NCI-H146 treated with DMSO at 0.1 percent for 48 hours (cell line): ENCODE measurements around the gene SIGLEC7.
A peak's percentile ranks its signal among the peaks of the same experiment; 100 is the strongest.

ENCODE experiments used
- DNase-seq: peaks from one replicate; lab custom pipeline; 2025; ENCODE audit not compliant: unreplicated experiment; lab: John Stamatoyannopoulos, UW

The SIGLEC7 gene

DNA sequence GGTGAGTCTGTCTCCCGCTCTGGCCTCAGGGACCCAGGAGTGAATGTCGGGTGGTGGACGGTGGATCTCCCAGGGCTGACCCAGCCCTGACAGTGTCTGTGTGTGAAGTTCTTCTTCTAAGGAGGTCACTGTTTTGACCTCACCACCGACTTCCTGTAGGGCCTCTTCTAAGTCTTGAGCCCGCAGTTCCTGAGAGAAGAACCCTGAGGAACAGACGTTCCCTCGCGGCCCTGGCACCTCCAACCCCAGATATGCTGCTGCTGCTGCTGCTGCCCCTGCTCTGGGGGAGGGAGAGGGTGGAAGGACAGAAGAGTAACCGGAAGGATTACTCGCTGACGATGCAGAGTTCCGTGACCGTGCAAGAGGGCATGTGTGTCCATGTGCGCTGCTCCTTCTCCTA is at the start of gene SIGLEC7:
SIGLEC7 (plus strand) TSS at position 183 of the 400 bp plus-strand sequence; CDS start at position 252, 69 bp downstream.
- DNase-seq = no peak

DNA sequence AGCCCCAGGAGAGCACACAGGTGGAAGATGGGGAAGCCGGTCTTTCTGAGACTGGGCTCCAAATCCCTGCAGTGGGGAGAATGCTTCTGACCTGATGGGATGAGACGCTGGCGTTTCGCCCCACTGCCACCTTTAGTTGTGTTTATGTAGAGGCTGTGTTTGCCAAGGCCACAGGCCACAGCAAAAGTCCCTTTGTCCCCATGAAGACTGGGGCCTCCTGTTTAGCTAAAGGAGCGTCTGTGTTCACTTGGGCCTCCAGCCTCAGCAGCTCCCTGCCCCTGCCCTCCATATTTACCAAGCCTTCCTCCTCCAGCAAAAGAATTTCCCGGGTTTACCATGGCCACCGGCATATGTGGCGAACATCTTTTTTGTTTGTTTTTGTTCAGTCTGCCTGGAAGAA is 49.0 kb upstream of the SIGLEC7 start:
- no peak for DNase-seq

DNA sequence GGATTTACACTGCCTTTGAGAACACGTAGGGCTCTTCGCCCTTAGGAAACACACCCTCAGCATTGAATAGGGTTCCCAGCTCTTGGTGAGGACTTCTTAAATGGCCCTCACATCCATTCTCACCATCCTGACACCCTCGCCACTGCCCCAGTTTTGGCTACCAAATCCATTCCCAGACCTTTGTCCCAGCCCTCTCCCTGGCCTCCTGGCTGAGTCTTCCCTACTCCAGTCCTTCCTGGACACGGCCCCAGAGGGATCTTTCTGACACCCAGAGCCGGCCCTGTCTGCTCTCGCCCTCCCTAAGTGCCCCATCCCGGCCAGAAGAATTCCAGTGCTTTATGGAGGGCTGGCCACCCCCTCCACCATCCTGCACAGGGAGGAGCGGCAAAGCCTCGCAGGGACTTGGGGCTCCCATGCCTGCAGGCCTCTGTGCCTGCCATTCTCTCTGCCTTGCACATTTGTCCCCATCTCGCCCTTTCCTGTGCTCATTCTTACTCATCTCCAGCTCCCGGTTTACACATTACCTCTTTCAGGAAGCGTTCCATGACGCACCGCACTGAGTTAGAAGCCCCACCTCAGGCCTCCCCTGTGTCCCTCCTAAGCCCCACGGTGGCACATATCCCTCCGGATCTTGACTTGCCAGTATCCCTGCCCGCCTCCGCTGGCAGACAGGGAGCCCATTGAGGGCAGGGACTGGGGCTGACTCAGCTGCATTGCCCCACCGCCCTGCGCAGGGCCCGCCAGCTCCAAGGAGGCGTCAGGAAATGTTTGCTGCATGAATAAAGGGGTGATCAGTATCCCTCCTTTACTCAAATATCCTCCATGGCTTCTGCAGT is 48.4 kb upstream of the SIGLEC7 start:
- DNase-seq = no peak

DNA sequence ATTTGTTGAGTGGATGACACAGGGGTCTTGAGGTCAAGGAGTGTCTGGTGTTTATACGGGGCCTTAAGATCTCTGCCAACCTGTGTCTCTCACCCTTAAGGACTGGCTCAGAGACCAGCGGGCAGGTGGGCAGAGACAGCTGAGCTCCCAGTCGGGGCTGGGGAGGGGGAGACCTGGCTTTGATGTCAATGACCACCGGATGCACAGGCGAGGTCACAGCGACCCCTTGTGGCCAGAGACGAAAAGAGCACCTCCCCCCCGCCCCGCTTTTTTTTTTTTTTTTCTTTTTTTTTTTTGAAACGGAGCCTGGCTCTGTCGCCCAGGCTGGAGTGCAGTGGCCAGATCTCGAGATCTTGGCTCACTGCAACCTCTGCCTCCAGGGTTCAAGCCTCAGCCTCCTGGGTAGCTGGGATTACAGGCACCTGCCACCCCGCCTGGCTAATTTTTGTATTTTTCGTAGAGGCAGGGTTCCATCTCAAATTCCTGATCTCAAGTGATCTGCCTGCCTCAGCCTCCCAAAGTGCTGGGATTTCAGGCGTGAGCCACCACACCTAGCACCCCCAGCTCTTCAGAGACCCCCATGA is 47.3 kb upstream of the SIGLEC7 start:
- no peak for DNase-seq

DNA sequence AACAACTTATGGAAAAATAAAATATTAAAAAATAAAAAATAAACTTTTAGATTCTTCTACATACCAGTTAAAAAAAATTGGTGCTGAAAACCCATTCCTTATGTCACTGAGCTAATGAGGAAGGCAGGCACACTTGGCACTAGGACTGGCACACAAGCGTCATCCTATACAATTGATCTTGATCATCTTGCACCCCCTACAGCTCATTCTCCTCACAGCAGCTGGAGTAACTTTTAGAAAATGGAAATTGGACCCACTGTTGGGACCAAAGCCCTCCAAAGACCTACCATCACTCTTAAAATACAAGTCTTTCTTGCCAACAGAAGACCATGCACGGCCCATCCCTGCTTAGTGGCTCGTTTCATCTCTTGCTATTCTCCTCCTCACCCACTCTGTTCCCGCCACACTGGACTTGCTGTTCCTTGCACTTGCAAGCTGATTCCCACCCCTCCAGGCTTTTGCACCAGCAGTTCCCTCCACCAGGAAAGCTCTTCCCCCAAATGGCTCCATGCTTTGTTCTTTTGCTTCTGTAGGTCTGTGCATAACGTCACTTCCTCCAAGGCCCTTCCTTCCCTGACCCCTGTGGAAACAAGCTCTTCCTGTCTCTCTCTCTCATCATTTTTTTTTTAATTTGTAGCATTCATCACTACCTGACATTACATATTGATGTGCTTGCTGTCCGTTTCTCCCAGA is 45.5 kb upstream of the SIGLEC7 start:
- DNase-seq = no peak

DNA sequence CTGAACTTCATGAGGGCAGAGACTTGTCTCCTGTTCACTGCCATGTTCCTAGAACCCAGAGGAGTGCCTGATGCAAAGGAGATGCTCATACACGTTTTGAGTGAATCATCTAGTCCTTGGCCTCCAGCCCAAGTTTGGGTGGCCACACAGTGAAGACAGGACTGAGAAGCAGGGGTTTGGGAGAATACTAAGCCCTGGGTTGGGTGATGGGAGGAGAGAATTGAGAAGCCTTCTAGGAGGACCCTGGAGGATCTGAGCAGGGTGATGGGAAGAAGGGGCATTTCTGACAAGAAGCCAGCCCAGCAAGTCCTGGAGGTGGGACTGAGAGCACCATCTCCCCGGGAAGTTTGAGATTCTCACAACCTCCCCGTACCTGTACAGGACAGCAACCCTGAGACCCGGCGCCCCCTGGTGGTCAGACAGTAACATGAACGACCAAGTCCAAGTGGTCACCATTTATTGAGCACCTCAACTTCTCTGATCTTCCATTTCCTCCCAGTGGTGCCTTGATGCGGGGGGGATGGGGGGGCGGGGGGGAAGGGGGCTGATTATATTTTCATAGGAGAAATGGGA is 44.8 kb upstream of the SIGLEC7 start:
- DNase-seq = peak; percentile 14

GRCh38 chr19:51097796-51098195 is 44.3 kb upstream of the SIGLEC7 start:
- DNase-seq = no peak

- DNase-seq = no peak
These were observed 43.6 kb upstream of the SIGLEC7 start for GRCh38 chr19:51098365-51099046.

DNA sequence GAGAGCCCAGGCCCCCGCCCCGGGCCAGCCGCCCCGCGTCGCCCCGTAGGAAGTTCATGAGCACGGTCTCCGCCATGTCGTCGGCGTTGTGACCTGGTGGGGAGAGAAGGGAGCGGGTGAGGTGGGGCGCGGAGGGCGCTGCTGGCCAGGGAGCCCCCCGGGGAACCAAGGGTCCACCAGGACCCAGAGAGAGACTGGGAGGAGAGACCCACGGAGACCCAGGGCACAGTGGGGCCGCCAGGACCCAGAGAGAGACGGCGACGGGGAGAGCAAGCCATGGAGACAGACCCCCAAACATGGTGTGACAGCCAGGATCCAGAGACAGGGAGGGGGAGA is 43.1 kb upstream of the SIGLEC7 start:
- no peak for DNase-seq

GRCh38 chr19:51100601-51101000 is 41.5 kb upstream of the SIGLEC7 start:
- no peak for DNase-seq

GRCh38 chr19:51101171-51101865 is 40.8 kb upstream of the SIGLEC7 start:
- DNase-seq = no peak

DNA sequence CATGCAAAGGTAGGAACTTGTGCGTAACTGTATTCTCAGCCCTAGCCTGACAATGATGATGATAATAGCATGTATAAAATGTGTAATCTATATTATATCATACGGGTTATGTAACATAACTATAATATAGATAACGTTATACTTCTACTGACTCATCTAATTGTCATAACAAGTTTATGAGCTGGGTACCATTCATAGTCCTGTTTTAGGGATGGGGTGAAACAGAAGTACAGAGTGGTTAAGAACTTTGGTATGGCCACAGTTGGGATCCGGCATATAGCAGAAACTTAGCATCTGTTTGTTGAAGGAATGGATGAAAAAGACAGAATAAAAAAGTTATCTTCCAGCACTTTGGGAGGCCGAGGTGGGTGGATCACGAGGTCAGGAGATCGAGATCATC is 39.1 kb upstream of the SIGLEC7 start:
- DNase-seq = no peak

DNA sequence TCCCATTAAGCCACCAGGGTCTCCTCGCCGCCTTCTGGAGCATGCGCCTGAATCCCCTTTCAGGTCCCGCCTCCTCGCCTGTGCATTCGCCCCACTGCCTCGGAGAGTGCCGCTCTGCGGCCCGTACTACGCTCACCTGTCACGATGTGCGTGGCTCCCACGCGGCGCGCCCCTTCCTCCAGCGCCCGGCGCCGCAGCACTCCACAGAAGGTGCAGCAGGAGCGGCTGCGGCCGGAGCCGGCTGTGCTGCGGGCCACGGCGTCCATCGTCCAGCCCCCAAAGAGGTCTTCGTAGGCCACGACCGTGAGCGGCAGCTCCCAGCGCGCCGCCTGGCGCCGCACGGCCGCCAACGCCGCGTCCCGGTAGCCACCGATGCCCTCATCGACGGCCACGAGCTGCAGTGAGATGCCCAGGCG is 38.2 kb upstream of the SIGLEC7 start:
- no peak for DNase-seq

DNA sequence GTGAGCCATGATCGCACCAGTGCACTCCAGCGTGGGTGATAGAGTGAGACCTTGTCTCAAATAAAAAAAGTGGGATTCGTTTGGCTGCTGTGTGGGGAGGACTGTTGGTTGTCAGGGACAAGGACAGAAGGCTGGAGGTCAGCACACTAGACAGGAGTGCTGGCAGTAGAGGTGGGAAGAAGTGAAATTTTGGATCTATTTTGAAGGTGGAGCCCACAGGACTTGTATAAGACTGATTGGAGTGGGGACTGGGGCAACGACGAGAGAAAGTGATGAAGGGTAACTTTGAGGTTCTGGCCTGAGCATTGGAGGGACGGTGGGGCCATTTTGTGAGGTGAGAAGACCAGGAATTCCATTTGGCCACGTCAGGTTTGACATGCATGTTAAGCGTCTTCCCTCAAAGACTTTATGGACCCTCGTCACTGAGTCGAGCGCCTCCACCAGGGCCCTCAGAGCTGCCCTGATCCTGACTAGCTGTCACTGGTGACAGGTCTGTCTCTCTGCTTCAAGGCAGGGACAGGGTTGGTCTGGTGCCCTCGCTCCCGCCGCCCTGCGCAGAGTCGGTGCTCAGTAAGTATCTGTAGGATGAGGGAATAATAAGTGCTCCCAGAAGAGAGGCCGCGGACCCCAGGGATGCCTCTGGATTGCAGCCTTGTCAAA is 34.6 kb upstream of the SIGLEC7 start:
- DNase-seq = no peak

GRCh38 chr19:51108066-51108804 is 33.9 kb upstream of the SIGLEC7 start, which contains the start of gene CTU1:
CTU1 (minus strand) TSS chr19:51108409; CDS start chr19:51104569, 3,840 bp downstream.
- DNase-seq = peak; percentile 98

DNA sequence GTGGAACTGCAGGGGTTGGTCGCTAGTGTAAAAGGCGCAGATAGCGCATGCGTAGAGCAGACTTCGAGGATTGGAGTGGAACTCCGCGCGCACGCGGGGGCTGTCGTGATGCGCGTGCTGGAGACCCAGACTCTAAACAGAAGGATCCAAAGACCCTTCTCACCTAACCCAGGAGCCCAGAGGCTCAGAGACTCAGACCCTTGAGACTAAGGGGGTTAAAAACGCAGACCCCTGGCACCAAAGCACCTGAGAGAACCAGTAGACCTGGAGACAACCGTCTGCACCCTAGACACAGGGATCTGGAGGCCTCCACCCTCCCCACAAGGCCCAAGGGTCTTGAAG is 33.3 kb upstream of the SIGLEC7 start:
- DNase-seq = no peak

- DNase-seq = no peak
These were observed 31.5 kb upstream of the SIGLEC7 start for GRCh38 chr19:51110666-51110971.

GRCh38 chr19:51111606-51112005 is 30.5 kb upstream of the SIGLEC7 start:
- no peak for DNase-seq

- no peak for DNase-seq
These were observed 27.9 kb upstream of the SIGLEC7 start for GRCh38 chr19:51114087-51114729.
